B cell (primary cell): ENCODE results near the gene HOXB6. TPM values are rescaled to one million over a fixed set of nuclear protein-coding genes. Genes with fewer than 3 reads are reported as not detected.

Experiments
- ATAC-seq: fragments of 200-7000 bp; cut with Tn5 transposase; one replicate; pipeline ENCODE4 v1.10.0; 2021; ENCODE audit warnings: low read depth, mild to moderate bottlenecking, moderate number of reproducible peaks, moderate library complexity
- CTCF ChIA-PET: fragments of 350-600 bp; sonication (Branson Sonifier 250); formaldehyde crosslinking; loops from one replicate; lab custom pipeline; 2021; ENCODE audit warnings: antibody characterized with exemption, inconsistent platforms; lab: Charles Lee
- POLR2A ChIA-PET: fragments of 350-600 bp; sonication (Branson Sonifier 250); formaldehyde crosslinking; loops from one replicate; lab custom pipeline; 2021; ENCODE audit warnings: antibody characterized with exemption; lab: Charles Lee
- DNase-seq: peaks from one replicate; pipeline ENCODE4 v3.0.0; 2013
- H2AFZ ChIP-seq: 2 replicates; pipeline ENCODE4 v1.6.1; 2012; ENCODE audit warnings: mild to moderate bottlenecking, low read depth, low read length; ENCODE audit not compliant: insufficient read depth, poor library complexity, severe bottlenecking
- H3K27ac ChIP-seq, 2 donors: 1 replicate in 1 of 2; 2 replicates in 1 of 2; pipeline ENCODE4 v1.5.1; 2012 to 2013; ENCODE audit warnings: low read length in 2 of 2, mild to moderate bottlenecking in 2 of 2, moderate library complexity in 1 of 2
- H3K27me3 ChIP-seq, 4 experiments: fragments of 200-600 bp in 1 of 4; sonication (generic) in 1 of 4; replicated peaks in 1 of 4; 1 replicate in 2 of 4; 2 replicates in 2 of 4; pipeline versions ENCODE4 v1.6.1 to v1.7.0; 2013 to 2016; ENCODE audit warnings: low read length in 3 of 4, mild to moderate bottlenecking in 2 of 4, mixed read lengths in 1 of 4, moderate library complexity in 1 of 4; ENCODE audit not compliant: insufficient read depth in 4 of 4, control insufficient read depth in 3 of 4; ENCODE audit errors: control extremely low read depth in 1 of 4
- H3K36me3 ChIP-seq, 2 experiments: replicated peaks in 1 of 2; 1 replicate in 1 of 2; 2 replicates in 1 of 2; pipeline versions ENCODE4 v1.6.1 to v1.7.1; 2013; ENCODE audit warnings: low read length in 1 of 2; ENCODE audit not compliant: insufficient read depth in 2 of 2, control insufficient read depth in 1 of 2; ENCODE audit errors: control extremely low read depth in 1 of 2, extremely low read depth in 1 of 2
- H3K4me1 ChIP-seq, 2 donors: fragments of 200-600 bp in 1 of 2; sonication (generic) in 1 of 2; 1 replicate in 1 of 2; 2 replicates in 1 of 2; pipeline versions ENCODE4 v1.5.1 to v1.6.1; 2013 to 2017; ENCODE audit warnings: low read length in 2 of 2; ENCODE audit not compliant: control insufficient read depth in 2 of 2, insufficient read depth in 2 of 2
- H3K4me2 ChIP-seq: replicated peaks from 2 replicates; pipeline ENCODE3; 2012; ENCODE audit warnings: mild to moderate bottlenecking, low read depth, low read length; ENCODE audit not compliant: poor library complexity, severe bottlenecking
- H3K4me3 ChIP-seq, 5 experiments: fragments of 200-600 bp in 1 of 5; sonication (generic) in 1 of 5; 1 replicate in 3 of 5; 2 replicates in 2 of 5; pipeline versions ENCODE4 v1.5.1 to v1.7.0; 2011 to 2016; ENCODE audit warnings: low read length in 4 of 5, mild to moderate bottlenecking in 4 of 5, low read depth in 2 of 5, control low read depth in 1 of 5, moderate library complexity in 1 of 5; ENCODE audit not compliant: insufficient read depth in 1 of 5; ENCODE audit errors: control extremely low read depth in 1 of 5, extremely low read depth in 1 of 5
- H3K79me2 ChIP-seq: fragments of 200-600 bp; sonication (generic); one replicate; pipeline ENCODE4 v1.6.0; 2016; ENCODE audit warnings: low read length; ENCODE audit not compliant: control insufficient read depth, insufficient read depth
- H3K9ac ChIP-seq: fragments of 200-600 bp; sonication (generic); 2 replicates; pipeline ENCODE4 v1.6.1; 2017; ENCODE audit warnings: mild to moderate bottlenecking, low read length, moderate library complexity
- H3K9me3 ChIP-seq, 3 donors: one replicate each; pipeline versions ENCODE4 v1.6.1 to v1.7.1; 2013; ENCODE audit warnings: low read length in 2 of 3; ENCODE audit not compliant: control insufficient read depth in 2 of 3, insufficient read depth in 1 of 3; ENCODE audit errors: control extremely low read depth in 1 of 3
- H4K20me1 ChIP-seq: 2 replicates; pipeline ENCODE4 v1.6.0; 2012; ENCODE audit warnings: mild to moderate bottlenecking, low read length; ENCODE audit not compliant: insufficient read depth, control insufficient read depth, poor library complexity, severe bottlenecking
- H3K27ac Mint-ChIP-seq: one replicate; pipeline ENCODE4 v1.8.0; 2021; ENCODE audit warnings: mixed read lengths
- H3K27me3 Mint-ChIP-seq: one replicate; pipeline ENCODE4 v1.8.0; 2021; ENCODE audit warnings: mixed read lengths
- H3K4me1 Mint-ChIP-seq: one replicate; pipeline ENCODE4 v1.8.0; 2021; ENCODE audit warnings: mixed read lengths
- H3K4me3 Mint-ChIP-seq: one replicate; pipeline ENCODE4 v1.8.0; 2021; ENCODE audit warnings: mixed read lengths
- H3K9me3 Mint-ChIP-seq: one replicate; pipeline ENCODE4 v1.8.0; 2022; ENCODE audit warnings: mixed read lengths; ENCODE audit not compliant: insufficient read depth
- CTCF ChIP-seq: fragments of 200-600 bp; IDR thresholded peaks from one replicate; pipeline ENCODE4 v1.8.0; 2022; ENCODE audit warnings: antibody characterized with exemption, mild to moderate bottlenecking
- EZH2 ChIP-seq: IDR thresholded peaks from 2 replicates; pipeline ENCODE4 v1.6.1; 2012; ENCODE audit warnings: borderline replicate concordance, low read depth, mild to moderate bottlenecking, moderate library complexity, low read length; ENCODE audit not compliant: insufficient read depth, poor library complexity, severe bottlenecking
- WGBS: methylation state at CpG from one replicate; pipeline ENCODE4 v1.1.5; 2013; ENCODE audit warnings: missing lambda C conversion rate; ENCODE audit not compliant: insufficient coverage; 5-methylcytosine and 5-hydroxymethylcytosine counted together
- intact Hi-C: fragments of 100-400 bp; cut with micrococcal nuclease; formaldehyde crosslinking; loops from one replicate; pipeline ENCODE4 v1.10.0; 2022
- polyA plus RNA-seq: library from polyadenylated mRNA; depleted of rRNA; stranded (reverse); fragments of >200 nt; gene quantifications from 2 replicates; pipeline ENCODE4 v1.2.3, GENCODE V29; 2012
- total RNA-seq, 2 donors: library from RNA; stranded (reverse); fragments of 120-200 nt in 1 of 2; gene quantifications; 1 replicate in 1 of 2; 2 replicates in 1 of 2; pipeline versions ENCODE4 v1.2.3 to v1.2.4, GENCODE V29; 2013 to 2022

The HOXB6 gene
- total and polyA plus RNA-seq, 2 donors (not counting 1 experiment from before 2014, with no cell fraction given), result 0.10 TPM; not detected in 1

GRCh38 chr17:48609759-48610281 lies 5.0 kb upstream of the HOXB6 start:
- Histone ChIP-seq H3K27me3 (peaks cover 2 to 85% (median 55%) of the 10 kb centered on the region in 4 experiments), H3K4me3 (peak overlapping the region in 4 of 5 experiments; percentile 56 to 96 (median 87)), H3K4me1 (peaks cover 50 to 54% of the 10 kb centered on the region in 2 donors), H4K20me1 (no peaks in the 10 kb centered on the region), H3K79me2 (no peaks in the 10 kb centered on the region), H3K27ac (no peak overlapping the region), H3K9ac (peak overlapping the region; percentile 88), H3K9me3 (peaks cover 0 to 21% (median 0%) of the 10 kb centered on the region in 3 donors), H3K4me2 (peak overlapping the region; percentile 100), H3K36me3 (no peaks in the 10 kb centered on the region), H2AFZ (peak overlapping the region; percentile 95)
- ATAC-seq, result no peak
- CTCF ChIA-PET, result interaction anchor here (0.8 to 1.4 kb wide), 4 partner anchors 8 to 347 kb away, joined by 3 to 5 read pairs (median 3); no protein-coding TSS in a partner anchor
- POLR2A ChIA-PET, result interaction anchor here (0.5 to 1.1 kb wide), 3 partner anchors 9 to 27 kb away, joined by 4 to 7 read pairs (median 6); no protein-coding TSS in a partner anchor
- Mint-ChIP-seq H3K4me3 (peak overlapping the region; percentile 92), H3K9me3 (no peaks in the 10 kb centered on the region), H3K4me1 (peaks cover 37% of the 10 kb centered on the region), H3K27me3 (peaks cover 63% of the 10 kb centered on the region), H3K27ac (no peak overlapping the region)
- no peak for DNase-seq
- 0% methylated on average over 11 of the region's 15 CpGs for WGBS
- intact Hi-C loops, result loop anchor here (2.0 to 5.0 kb wide), 2 partner anchors 13 to 33 kb away; partner anchors contain the start of gene HOXB4
- TF ChIP-seq EZH2 (no peak), CTCF (no peak)

GRCh38 chr17:48609033-48609432 lies 4.2 kb upstream of the HOXB6 start:
- ATAC-seq (no peak), DNase-seq (no peak)
- Histone ChIP-seq H3K36me3 (no peaks in the 10 kb centered on the region), H4K20me1 (no peaks in the 10 kb centered on the region), H3K9ac (no peak overlapping the region), H3K9me3 (peaks cover 0 to 24% (median 0%) of the 10 kb centered on the region in 3 donors), H3K27ac (no peak overlapping the region), H3K4me2 (no peak overlapping the region), H3K79me2 (no peaks in the 10 kb centered on the region), H3K27me3 (peaks cover 2 to 85% (median 57%) of the 10 kb centered on the region in 4 experiments), H3K4me3 (no peak overlapping the region), H2AFZ (no peak overlapping the region), H3K4me1 (peaks cover 43 to 46% of the 10 kb centered on the region in 2 donors)
- no peak for TF ChIP-seq CTCF
- intact Hi-C loops, result no loop called here
- Mint-ChIP-seq H3K27me3 (peaks cover 65% of the 10 kb centered on the region), H3K4me3 (peak overlapping the region; percentile 92), H3K4me1 (peaks cover 32% of the 10 kb centered on the region), H3K9me3 (no peaks in the 10 kb centered on the region), H3K27ac (no peak overlapping the region)
- ChIA-PET CTCF (interaction anchor here (0.8 to 1.4 kb wide), 4 partner anchors 10 to 346 kb away, joined by 3 to 6 read pairs (median 4); partner anchors contain the start of gene HOXB3), POLR2A (no interaction called here)
